NCI-H2227 treated with DMSO at 0.1 percent for 48 hours (cell line): ENCODE data around the gene MRM2.

ENCODE experiments used
- DNase-seq: peaks from one replicate; lab custom pipeline; 2025; lab: John Stamatoyannopoulos, UW

The MRM2 gene

GRCh38 chr7:2266911-2267310 is 24.9 kb upstream of the MRM2 start:
- DNase-seq = no peak

DNA sequence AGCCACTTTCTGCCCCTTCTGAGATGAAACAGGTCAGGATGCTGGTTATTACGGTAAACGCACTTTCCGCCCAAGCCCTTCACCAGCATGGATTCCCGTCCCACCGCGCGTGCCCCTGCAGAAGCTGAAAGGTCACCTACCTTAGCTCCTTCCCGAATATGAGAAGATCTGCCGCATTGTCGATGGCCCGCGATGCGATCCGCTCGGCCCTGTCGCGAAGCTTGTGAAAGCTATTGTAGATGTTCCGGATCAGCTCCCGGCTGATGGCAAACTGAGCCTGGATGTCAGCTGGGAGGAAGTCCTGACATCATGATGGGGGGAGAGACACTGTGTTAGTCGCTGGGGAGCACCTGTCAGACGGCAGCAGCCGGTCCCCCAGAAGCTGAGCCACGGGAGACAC is 22.2 kb upstream of the MRM2 start:
- DNase-seq = no peak

DNA sequence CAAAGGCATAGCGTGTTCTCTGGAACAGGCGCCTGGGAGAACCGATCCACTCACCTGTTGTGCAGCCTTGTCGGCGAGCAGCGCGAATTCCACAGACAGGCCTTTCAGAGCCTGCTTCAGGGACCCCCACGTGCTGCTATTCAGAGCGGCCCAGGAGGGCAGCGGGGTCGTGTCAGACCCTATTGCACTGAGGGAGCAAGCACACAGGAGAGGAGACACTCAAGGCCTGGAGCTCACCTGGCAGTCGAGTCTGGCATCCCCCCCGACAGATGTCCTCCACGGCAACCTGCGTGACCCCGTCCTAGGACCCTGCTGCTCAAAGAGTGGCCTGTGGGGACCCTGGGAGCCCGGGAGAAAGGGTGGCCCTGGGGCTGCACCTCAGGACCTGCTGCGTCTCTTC is 21.2 kb upstream of the MRM2 start:
- DNase-seq = no peak

GRCh38 chr7:2261611-2262010 is 19.6 kb upstream of the MRM2 start:
- no peak for DNase-seq

- DNase-seq = no peak
Observed at GRCh38 chr7:2260820-2261219, 18.8 kb upstream of the MRM2 start.

DNA sequence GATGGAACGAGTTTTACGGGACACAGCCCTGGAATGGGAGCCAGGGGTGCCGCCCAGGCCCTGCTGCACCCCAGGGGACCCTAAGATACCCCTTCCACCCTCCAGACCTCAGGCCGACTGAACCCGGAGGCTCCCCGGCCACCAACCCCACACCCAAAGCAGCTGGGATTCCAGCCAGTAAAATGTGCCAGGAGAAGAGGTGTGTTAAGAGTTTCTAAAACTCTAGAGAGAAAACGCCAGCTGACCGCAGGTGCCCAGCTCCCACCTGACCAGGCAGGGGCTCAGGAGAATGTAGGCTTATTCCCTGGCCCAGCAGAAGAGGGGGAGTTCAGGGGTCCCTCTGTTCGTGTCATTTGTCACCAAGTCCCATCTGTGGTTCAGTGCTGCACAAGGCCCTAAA is 17.5 kb upstream of the MRM2 start:
- DNase-seq = no peak

GRCh38 chr7:2258661-2259365 is 16.8 kb upstream of the MRM2 start:
- DNase-seq = no peak

- DNase-seq = no peak
Observed at GRCh38 chr7:2257651-2258050, 15.6 kb upstream of the MRM2 start.

- no peak for DNase-seq
Observed at GRCh38 chr7:2257046-2257551, 15.1 kb upstream of the MRM2 start.

- DNase-seq = no peak
Observed at GRCh38 chr7:2256306-2257045, 14.5 kb upstream of the MRM2 start.

- DNase-seq = no peak
Observed at GRCh38 chr7:2255145-2256139, 13.4 kb upstream of the MRM2 start.

DNA sequence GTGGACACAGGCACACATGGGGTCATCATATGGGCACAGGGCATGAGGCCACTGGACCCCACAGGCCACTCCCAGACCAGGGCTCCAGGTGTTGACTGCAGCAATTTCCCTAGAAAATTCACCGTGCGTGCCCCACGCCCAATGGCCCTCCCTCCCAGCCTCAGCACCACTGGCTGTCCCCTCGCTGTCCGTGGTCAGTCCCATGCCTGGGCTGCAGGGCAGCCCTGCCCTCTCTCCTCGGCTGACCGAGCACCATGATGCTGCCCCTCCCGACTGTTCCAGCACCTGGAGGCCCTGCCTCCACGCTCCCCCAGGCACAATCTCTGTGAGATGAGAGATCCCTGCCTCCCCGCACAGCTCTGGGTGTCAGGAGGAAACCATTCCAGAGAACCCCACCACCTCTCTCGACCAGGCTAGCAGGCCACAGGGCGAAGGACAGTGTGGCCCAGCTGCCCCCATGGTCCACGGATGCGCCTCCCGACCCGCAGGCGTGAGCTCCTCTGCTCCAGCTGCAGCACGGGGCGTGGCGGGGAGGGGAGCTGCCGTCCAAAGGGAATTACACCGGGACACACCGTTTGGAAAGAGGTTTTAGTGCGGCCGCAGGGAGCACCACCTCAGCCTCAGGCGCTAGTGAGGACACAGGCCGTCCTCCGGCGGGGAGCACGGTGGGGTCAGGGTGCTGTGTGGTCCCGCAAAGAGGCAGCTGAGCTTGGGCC is 12.6 kb upstream of the MRM2 start:
- DNase-seq = no peak

DNA sequence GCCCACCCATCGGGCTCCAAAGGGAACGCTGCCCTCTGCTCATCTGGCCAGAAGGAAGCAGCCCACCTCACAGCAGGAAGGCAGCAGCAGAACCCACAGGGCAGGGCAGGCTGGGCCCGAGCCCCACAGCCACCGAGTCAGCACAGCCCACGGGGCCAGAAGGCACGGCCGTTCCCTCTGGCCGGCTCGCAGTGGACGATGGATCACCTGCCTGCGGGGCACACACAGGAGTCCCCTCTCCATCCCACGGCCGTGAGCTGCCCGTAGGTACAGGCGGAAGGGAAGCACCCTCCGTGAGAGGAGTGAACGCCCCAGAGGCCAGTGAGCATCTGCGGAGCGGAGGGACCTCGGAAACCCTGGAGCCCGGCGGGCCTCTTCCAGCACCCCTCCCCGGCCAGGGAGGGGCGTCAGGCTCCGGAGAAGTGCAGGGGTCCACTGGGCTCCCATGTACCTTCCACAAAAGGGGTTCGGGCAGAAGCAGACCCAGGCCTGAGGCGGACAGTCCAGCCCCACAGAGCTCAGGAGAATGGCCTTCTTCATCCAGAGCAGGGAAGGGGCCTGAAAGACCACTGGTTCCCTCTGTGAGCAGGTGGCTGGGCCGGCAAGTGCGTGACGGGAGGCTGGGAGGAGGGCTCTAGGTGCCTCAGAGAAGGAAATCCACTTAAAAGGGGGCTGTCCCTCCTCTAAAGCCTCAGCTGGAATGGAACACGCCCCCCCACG is 11.7 kb upstream of the MRM2 start:
- DNase-seq = no peak

GRCh38 chr7:2253021-2253420 is 11.0 kb upstream of the MRM2 start:
- DNase-seq = no peak

GRCh38 chr7:2251841-2252771 is 10.1 kb upstream of the MRM2 start:
- no peak for DNase-seq

- DNase-seq = no peak
Observed at GRCh38 chr7:2251381-2251780, 9.4 kb upstream of the MRM2 start.

DNA sequence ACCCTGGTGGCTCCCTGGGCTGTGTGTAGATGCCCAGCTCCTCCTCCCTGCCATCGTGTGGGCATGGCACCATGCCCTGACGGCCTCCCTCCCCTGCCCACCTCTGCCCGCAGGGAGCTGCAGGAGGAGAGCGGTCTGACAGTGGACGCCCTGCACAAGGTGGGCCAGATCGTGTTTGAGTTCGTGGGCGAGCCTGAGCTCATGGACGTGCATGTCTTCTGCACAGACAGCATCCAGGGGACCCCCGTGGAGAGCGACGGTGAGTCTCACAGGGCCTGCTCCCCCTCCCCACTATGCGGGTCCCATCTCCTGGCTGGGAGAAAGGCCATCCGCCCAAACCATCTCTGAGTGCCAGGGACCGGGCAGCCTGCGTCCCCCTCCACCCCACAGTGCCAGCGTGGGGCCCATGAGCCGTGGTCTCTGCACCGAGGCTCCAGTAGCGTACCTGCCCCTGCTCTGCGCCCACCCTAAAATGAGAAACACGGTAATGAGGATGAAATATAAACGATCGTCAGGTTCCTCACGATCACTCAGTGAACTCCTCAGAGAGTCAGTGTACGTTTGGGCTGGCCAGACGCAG is 7.8 kb upstream of the MRM2 start:
- no peak for DNase-seq

GRCh38 chr7:2248984-2249694 is 7.1 kb upstream of the MRM2 start:
- no peak for DNase-seq
